Stimulated activated CD8-positive, alpha-beta memory T cell treated with anti-CD3 and anti-CD28 coated beads, Interleukin-15, amount 100 ng/mL, for 4 hours (primary cell): Measurements from ENCODE around the gene PDE5A.
A peak's percentile ranks its signal among the peaks of the same experiment; 100 is the strongest.
"Not testable (repeated sequence)": the region's sequence is repeated elsewhere in the genome, so short reads cannot be mapped to it uniquely, and the experiment has no call there.

Source experiments
- DNase-seq, 2 donors: peaks; one replicate each; pipeline ENCODE4 v3.0.0-alpha.2; 2020; ENCODE audit warnings: low read depth in 2 of 2

PDE5A gene

GRCh38 chr4:119471259-119471658, 157.3 kb downstream of the PDE5A start:
- no peak for DNase-seq

GRCh38 chr4:119470737-119471063, 157.9 kb downstream of the PDE5A start:
- DNase-seq = not testable (repeated sequence)

GRCh38 chr4:119470021-119470736, 158.4 kb downstream of the PDE5A start:
- DNase-seq = not testable (repeated sequence)

- DNase-seq = not testable (repeated sequence)
Observed at GRCh38 chr4:119469039-119469438, 159.6 kb downstream of the PDE5A start.

GRCh38 chr4:119462733-119463132, 165.9 kb downstream of the PDE5A start:
- DNase-seq = peak in 1 of 2 donors; percentile 6

- DNase-seq = not testable (repeated sequence)
Observed at GRCh38 chr4:119455734-119456133, 172.9 kb downstream of the PDE5A start.

- DNase-seq = peak; percentile 87 to 97
Observed at GRCh38 chr4:119454491-119455270, 173.9 kb downstream of the PDE5A start.

GRCh38 chr4:119454151-119454490, 174.5 kb downstream of the PDE5A start:
- DNase-seq = not testable (repeated sequence)

GRCh38 chr4:119453286-119453685, 175.3 kb downstream of the PDE5A start:
- not testable (repeated sequence) for DNase-seq

- DNase-seq = not testable (repeated sequence)
Observed at GRCh38 chr4:119449851-119450250, 178.8 kb downstream of the PDE5A start.
